Breast epithelium (tissue), 3 donors: Measurements from ENCODE around the gene PAN3.

Experiments
- CTCF ChIP-seq, 3 donors: fragments of 450-650 bp; IDR thresholded peaks; one replicate each; pipeline ENCODE4 v1.5.1; 2016 to 2017; ENCODE audit warnings: antibody characterized with exemption in 3 of 3, mild to moderate bottlenecking in 3 of 3, moderate library complexity in 3 of 3
- POLR2A ChIP-seq: fragments of 450-650 bp; IDR thresholded peaks from one replicate; pipeline ENCODE4 v1.6.1; 2016; ENCODE audit warnings: antibody characterized with exemption, mild to moderate bottlenecking, moderate library complexity

- TF ChIP-seq CTCF (IDR thresholded peaks at IDR 0.05) (no peak), POLR2A (no peak)
These were observed 34.6 kb downstream of the PAN3 start for GRCh38 chr13:28172947-28173346.
